OCI-LY3 (cell line): ENCODE data around the gene FLII.

Experiments
- EZH2phosphoT487 ChIP-seq: fragments of 200-600 bp; shearing (Covaris generic); IDR thresholded peaks from 2 replicates; pipeline ENCODE4 v1.6.1; 2018; ENCODE audit warnings: antibody characterized with exemption, mixed run types, low read depth
- TF ChIP-seq, protein P1 (sequence below): fragments of 200-600, 300-600 bp; sonication (generic); IDR thresholded peaks from 2 replicates; pipeline ENCODE4 v1.5.1; 2014; ENCODE audit warnings: antibody characterized with exemption, low read length, low read depth

DNA sequence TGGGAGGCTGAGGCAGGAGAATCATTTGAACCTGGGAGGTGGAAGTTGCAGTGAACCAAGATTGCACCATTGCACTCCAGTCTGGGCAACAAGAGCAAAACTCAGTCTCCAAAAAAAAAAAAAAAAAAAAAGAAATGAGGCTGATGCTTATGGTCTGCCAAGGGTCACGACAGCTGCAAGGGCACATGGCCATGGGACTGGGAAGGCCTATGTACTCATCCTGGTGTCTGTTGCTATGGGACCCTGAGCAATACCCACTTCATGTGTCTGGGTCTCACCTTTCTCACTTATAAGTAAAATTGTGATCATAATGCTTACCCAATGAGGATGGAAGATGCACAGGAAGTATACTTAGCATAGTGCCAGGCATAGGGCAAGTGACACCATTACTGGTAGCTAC is 18.5 kb upstream of the FLII start:
- TF ChIP-seq, protein P1, sequence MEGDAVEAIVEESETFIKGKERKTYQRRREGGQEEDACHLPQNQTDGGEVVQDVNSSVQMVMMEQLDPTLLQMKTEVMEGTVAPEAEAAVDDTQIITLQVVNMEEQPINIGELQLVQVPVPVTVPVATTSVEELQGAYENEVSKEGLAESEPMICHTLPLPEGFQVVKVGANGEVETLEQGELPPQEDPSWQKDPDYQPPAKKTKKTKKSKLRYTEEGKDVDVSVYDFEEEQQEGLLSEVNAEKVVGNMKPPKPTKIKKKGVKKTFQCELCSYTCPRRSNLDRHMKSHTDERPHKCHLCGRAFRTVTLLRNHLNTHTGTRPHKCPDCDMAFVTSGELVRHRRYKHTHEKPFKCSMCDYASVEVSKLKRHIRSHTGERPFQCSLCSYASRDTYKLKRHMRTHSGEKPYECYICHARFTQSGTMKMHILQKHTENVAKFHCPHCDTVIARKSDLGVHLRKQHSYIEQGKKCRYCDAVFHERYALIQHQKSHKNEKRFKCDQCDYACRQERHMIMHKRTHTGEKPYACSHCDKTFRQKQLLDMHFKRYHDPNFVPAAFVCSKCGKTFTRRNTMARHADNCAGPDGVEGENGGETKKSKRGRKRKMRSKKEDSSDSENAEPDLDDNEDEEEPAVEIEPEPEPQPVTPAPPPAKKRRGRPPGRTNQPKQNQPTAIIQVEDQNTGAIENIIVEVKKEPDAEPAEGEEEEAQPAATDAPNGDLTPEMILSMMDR = no peak
- TF ChIP-seq EZH2phosphoT487 = no peak
